Astrocyte of the cerebellum (primary cell): ENCODE measurements around the gene DDX6.
A peak's percentile ranks its signal among the peaks of the same experiment; 100 is the strongest.
"Not testable (repeated sequence)": the region's sequence is repeated elsewhere in the genome, so short reads cannot be mapped to it uniquely, and the experiment has no call there.

Source experiments
- DNase-seq: peaks from one replicate; pipeline ENCODE4 v3.0.0-alpha.2; 2011; ENCODE audit warnings: low read depth
- H3K4me3 ChIP-seq: 2 replicates; pipeline ENCODE4 v1.5.1; 2011; ENCODE audit warnings: mild to moderate bottlenecking, low read depth, low read length, moderate library complexity
- CTCF ChIP-seq: IDR thresholded peaks from 2 replicates; pipeline ENCODE4 v1.5.1; 2012; ENCODE audit warnings: low read length, low read depth, moderate library complexity, mild to moderate bottlenecking; ENCODE audit errors: missing control alignments
- in situ Hi-C: cut with HindIII; loops from 2 replicates; pipeline ENCODE4 v1.10.0; 2017; ENCODE audit warnings: low sequenced_read_pairs

Gene DDX6

GRCh38 chr11:118715837-118716260 lies 75.1 kb downstream of the DDX6 start:
- no peak for DNase-seq
- in situ Hi-C loops: no loop called here
- H3K4me3 ChIP-seq: no peak overlapping the region
- TF ChIP-seq CTCF: no peak

- no peak overlapping the region for H3K4me3 ChIP-seq
- in situ Hi-C loops: no loop called here
- TF ChIP-seq CTCF: no peak
- DNase-seq: peak; percentile 23
Measured at GRCh38 chr11:118715245-118715831, 75.6 kb downstream of the DDX6 start.

- no peak overlapping the region for H3K4me3 ChIP-seq
- in situ Hi-C loops: no loop called here
- TF ChIP-seq CTCF: no peak
- DNase-seq: no peak
Measured at GRCh38 chr11:118714816-118715215, 76.1 kb downstream of the DDX6 start.

- in situ Hi-C loops: not testable (repeated sequence)
Measured at GRCh38 chr11:118714416-118714815, 76.5 kb downstream of the DDX6 start.

GRCh38 chr11:118708296-118708695 lies 82.7 kb downstream of the DDX6 start:
- in situ Hi-C loops: loop anchor here (10.0 kb wide), 3 partner anchors 87 to 237 kb away; partner anchors contain the start of gene DDX6
- TF ChIP-seq CTCF: no peak
- no peak for DNase-seq
- no peak overlapping the region for H3K4me3 ChIP-seq

More at GRCh38 chr11:118714416-118714815, 76.5 kb downstream of the DDX6 start:
- H3K4me3 ChIP-seq, DNase-seq: not testable (repeated sequence)

GRCh38 chr11:118706546-118706825 lies 84.5 kb downstream of the DDX6 start:
- no peak overlapping the region for H3K4me3 ChIP-seq
- no peak for TF ChIP-seq CTCF
- in situ Hi-C loops: loop anchor here (10.0 kb wide), 3 partner anchors 88 to 238 kb away; partner anchors contain the start of gene DDX6
- no peak for DNase-seq

- no peak for DNase-seq
- in situ Hi-C loops: loop anchor here (10.0 kb wide), 3 partner anchors 89 to 239 kb away; partner anchors contain the start of gene DDX6
- TF ChIP-seq CTCF: no peak
- no peak overlapping the region for H3K4me3 ChIP-seq
Measured at GRCh38 chr11:118705791-118706545, 85.0 kb downstream of the DDX6 start.
